WERI-Rb-1 (cell line): ENCODE results near the gene PRRT1B.

Experiments
- DNase-seq: peaks from one replicate; pipeline ENCODE4 v3.0.0-alpha.2; 2020
- H3K27ac ChIP-seq: fragments of 250-450 bp; sonication (Bioruptor Pico); 2 replicates; pipeline ENCODE4 v1.5.1; 2020; ENCODE audit warnings: mild to moderate bottlenecking, moderate library complexity
- H3K27me3 ChIP-seq: fragments of 250-450 bp; sonication (Bioruptor Pico); 2 replicates; pipeline ENCODE4 v1.5.1; 2021; ENCODE audit warnings: mild to moderate bottlenecking, low read depth, moderate library complexity; ENCODE audit not compliant: insufficient read depth, severe bottlenecking
- H3K36me3 ChIP-seq: fragments of 250-450 bp; sonication (Bioruptor Pico); 2 replicates; pipeline ENCODE4 v1.5.1; 2020; ENCODE audit warnings: mild to moderate bottlenecking, moderate library complexity
- H3K4me3 ChIP-seq: 2 replicates; pipeline ENCODE4 v1.5.1; 2011; ENCODE audit warnings: low read depth, mild to moderate bottlenecking, control low read depth, low read length
- H3K9me3 ChIP-seq: fragments of 250-450 bp; sonication (Bioruptor Pico); 2 replicates; pipeline ENCODE4 v1.5.1; 2021; ENCODE audit warnings: mild to moderate bottlenecking, moderate library complexity; ENCODE audit not compliant: severe bottlenecking
- CTCF ChIP-seq: IDR thresholded peaks from 2 replicates; pipeline ENCODE4 v1.5.1; 2011; ENCODE audit warnings: low read depth, mild to moderate bottlenecking, control low read depth, inconsistent platforms, low read length

Gene PRRT1B

DNA sequence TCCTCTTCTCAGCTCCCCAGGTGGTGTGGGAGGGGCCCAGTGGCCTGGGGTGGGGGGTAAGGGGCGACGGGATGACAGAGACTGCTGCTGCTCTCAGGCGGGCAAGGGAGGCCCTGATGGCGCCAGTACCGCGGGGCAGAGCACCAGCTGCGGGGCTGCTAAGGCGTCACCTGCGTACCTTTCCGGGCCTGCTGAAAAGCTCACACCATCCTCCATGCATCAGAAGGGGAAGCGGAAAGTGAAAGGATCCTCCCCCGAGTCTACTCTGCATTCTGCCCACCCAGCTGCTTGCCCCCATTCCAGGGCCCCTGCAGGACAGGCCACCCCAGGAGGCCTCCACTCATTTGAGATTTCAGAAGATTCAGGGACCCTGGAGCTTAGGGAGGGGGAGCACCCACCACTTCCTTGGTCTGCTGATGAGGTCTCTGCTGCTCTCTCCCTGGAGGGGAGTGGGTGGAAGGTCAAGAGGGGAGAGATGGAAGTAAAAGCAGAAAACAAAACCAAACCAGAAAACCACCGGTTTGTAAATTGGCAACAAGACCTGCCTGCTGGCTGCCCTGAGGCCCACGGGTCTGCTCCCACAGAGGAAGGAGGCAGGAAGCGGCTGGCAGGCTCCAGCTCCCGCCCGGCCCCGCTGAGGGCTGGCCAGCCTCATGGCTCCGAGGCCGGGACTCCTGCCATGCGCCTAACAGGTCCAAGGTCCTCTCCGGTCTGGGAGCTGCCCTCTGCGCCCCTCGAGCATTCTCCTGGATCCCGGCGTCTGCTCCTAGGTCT is 33.6 kb downstream of the PRRT1B start:
- no peak for TF ChIP-seq CTCF
- no peaks in the 10 kb centered on the region for H3K9me3 ChIP-seq
- no peak overlapping the region for H3K4me3 ChIP-seq
- H3K27me3 ChIP-seq = no peaks in the 10 kb centered on the region
- no peak for DNase-seq
- no peak overlapping the region for H3K27ac ChIP-seq
- peaks cover 56% of the 10 kb centered on the region for H3K36me3 ChIP-seq

GRCh38 chr9:131579789-131580211 is 34.5 kb downstream of the PRRT1B start:
- no peak overlapping the region for H3K4me3 ChIP-seq
- no peaks in the 10 kb centered on the region for H3K9me3 ChIP-seq
- no peak overlapping the region for H3K27ac ChIP-seq
- H3K27me3 ChIP-seq = no peaks in the 10 kb centered on the region
- TF ChIP-seq CTCF = no peak
- H3K36me3 ChIP-seq = peaks cover 65% of the 10 kb centered on the region
- no peak for DNase-seq

GRCh38 chr9:131580358-131580757 is 35.0 kb downstream of the PRRT1B start:
- H3K36me3 ChIP-seq = peaks cover 69% of the 10 kb centered on the region
- TF ChIP-seq CTCF = no peak
- no peak for DNase-seq
- H3K27ac ChIP-seq = no peak overlapping the region
- H3K9me3 ChIP-seq = no peaks in the 10 kb centered on the region
- H3K4me3 ChIP-seq = no peak overlapping the region
- H3K27me3 ChIP-seq = no peaks in the 10 kb centered on the region

- no peak overlapping the region for H3K27ac ChIP-seq
- H3K27me3 ChIP-seq = no peaks in the 10 kb centered on the region
- no peak for TF ChIP-seq CTCF
- H3K4me3 ChIP-seq = no peak overlapping the region
- no peaks in the 10 kb centered on the region for H3K9me3 ChIP-seq
- peaks cover 69% of the 10 kb centered on the region for H3K36me3 ChIP-seq
- DNase-seq = no peak
These were observed 36.7 kb downstream of the PRRT1B start for GRCh38 chr9:131582056-131582455.

GRCh38 chr9:131582466-131583336 is 37.4 kb downstream of the PRRT1B start:
- peaks cover 74% of the 10 kb centered on the region for H3K36me3 ChIP-seq
- no peaks in the 10 kb centered on the region for H3K9me3 ChIP-seq
- no peak overlapping the region for H3K27ac ChIP-seq
- no peaks in the 10 kb centered on the region for H3K27me3 ChIP-seq
- no peak for DNase-seq
- H3K4me3 ChIP-seq = no peak overlapping the region
- TF ChIP-seq CTCF = no peak
